Measurements from ENCODE around the gene PTRHD1. TPM values are rescaled to one million over a fixed set of nuclear protein-coding genes. Genes with fewer than 3 reads are reported as not detected.

The PTRHD1 gene
- total RNA-seq, 4 donors from 2014 or later = 10.2 to 35.1 (median 23.3) TPM

DNA sequence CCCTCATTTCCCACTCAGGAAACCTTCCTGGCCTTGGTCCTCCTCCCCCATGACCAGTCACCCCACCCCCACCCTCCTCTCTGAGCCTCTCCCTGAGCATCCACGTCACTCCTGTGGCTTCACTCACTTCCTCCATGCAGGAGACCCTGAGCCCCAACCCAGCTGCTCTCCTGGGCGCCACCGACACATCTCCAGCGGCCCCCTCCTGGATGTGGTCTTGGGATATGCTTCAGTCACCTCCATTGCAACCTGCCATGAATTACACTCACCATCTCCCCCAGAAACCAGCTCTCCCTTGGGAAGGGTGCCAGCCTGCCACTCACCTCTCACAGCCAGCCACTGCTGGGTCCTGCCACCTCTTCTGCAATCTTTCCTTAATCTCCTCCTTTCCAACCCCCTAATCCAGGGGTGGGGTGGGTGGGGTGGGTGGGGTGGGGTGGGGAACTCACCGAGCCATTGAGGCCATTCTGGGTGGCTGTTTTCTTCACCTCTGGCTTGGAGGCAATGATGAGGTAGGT is 44.9 kb upstream of the PTRHD1 start:
- TF ChIP-seq, protein P1, sequence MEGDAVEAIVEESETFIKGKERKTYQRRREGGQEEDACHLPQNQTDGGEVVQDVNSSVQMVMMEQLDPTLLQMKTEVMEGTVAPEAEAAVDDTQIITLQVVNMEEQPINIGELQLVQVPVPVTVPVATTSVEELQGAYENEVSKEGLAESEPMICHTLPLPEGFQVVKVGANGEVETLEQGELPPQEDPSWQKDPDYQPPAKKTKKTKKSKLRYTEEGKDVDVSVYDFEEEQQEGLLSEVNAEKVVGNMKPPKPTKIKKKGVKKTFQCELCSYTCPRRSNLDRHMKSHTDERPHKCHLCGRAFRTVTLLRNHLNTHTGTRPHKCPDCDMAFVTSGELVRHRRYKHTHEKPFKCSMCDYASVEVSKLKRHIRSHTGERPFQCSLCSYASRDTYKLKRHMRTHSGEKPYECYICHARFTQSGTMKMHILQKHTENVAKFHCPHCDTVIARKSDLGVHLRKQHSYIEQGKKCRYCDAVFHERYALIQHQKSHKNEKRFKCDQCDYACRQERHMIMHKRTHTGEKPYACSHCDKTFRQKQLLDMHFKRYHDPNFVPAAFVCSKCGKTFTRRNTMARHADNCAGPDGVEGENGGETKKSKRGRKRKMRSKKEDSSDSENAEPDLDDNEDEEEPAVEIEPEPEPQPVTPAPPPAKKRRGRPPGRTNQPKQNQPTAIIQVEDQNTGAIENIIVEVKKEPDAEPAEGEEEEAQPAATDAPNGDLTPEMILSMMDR (IDR thresholded peaks at IDR 0.05; ENCODE audit: low read depth) = no peak

DNA sequence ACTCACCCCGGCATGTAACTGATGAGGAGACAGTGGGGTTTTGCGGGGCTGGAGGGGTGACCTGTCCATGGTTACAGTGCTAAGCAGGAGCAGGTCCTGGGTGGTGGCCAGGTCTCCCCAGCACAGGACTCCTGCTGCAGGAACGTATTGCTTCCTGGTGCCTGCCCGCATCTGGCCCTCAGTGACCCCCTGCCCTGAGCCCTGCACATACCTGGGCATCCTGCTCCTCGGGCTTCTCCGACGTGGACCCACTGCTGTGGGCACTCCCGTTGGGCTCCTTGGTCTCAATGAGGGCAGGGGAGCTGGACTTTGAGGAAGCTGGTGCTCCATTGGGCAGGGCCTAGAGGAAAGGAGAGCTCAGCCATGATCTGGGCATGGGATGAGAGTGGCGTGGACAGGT is 43.5 kb upstream of the PTRHD1 start:
- TF ChIP-seq, protein P1 (IDR thresholded peaks at IDR 0.05; ENCODE audit: low read depth) = no peak

DNA sequence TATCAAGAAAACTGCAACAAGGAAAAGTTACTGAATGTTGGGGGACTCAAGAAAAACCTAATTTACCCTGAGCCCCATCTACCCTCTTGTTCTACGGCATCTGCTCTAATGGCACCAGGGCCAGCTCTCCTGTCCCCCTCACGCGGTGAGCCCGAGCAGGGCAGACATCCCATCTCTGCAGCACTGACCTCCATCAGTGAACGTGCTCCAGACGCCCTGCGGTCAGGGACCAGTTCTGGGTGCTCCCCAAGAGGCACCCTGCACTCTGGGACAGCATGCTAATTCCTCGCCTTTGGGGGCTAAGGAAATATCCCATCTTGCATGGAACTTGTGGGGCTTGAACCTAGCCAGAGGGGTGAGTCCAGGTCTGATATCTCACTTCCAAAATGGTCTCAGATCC is 43.0 kb upstream of the PTRHD1 start:
- TF ChIP-seq, protein P1 (IDR thresholded peaks at IDR 0.05; ENCODE audit: low read depth) = no peak

DNA sequence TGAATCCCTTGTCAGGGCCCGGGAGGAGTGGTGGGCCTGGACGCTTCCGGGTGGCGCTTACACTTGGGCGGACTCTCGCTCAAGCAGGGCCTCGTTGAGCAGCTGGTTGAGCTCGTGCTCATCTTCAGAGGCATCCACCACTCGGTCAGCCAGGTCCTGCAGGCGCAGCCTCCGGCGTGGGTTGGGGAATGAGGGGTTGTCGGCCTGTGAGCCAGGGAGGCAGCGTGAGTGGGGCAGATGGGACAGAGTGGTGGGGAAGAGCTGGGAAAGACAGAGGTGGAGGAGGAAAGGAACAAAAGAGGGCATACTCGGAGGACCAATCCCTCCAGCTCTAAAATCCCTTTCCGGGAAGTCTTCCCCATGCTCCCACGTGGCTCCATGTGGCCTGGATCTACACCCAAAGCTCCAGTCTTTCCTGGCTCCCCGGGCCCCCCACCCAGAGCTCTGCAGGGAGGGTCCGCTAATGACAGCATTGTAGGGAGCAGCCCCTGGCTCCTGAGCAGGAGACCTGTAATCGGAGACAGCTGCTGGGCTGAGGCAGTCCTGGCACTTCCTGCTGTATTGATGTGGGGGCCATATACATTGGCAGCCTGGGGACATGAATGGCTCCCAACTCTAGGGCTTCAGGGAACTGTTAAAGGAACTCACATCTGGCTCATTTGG is 41.7 kb upstream of the PTRHD1 start:
- TF ChIP-seq, protein P1 (IDR thresholded peaks at IDR 0.05; ENCODE audit: low read depth) = no peak

DNA sequence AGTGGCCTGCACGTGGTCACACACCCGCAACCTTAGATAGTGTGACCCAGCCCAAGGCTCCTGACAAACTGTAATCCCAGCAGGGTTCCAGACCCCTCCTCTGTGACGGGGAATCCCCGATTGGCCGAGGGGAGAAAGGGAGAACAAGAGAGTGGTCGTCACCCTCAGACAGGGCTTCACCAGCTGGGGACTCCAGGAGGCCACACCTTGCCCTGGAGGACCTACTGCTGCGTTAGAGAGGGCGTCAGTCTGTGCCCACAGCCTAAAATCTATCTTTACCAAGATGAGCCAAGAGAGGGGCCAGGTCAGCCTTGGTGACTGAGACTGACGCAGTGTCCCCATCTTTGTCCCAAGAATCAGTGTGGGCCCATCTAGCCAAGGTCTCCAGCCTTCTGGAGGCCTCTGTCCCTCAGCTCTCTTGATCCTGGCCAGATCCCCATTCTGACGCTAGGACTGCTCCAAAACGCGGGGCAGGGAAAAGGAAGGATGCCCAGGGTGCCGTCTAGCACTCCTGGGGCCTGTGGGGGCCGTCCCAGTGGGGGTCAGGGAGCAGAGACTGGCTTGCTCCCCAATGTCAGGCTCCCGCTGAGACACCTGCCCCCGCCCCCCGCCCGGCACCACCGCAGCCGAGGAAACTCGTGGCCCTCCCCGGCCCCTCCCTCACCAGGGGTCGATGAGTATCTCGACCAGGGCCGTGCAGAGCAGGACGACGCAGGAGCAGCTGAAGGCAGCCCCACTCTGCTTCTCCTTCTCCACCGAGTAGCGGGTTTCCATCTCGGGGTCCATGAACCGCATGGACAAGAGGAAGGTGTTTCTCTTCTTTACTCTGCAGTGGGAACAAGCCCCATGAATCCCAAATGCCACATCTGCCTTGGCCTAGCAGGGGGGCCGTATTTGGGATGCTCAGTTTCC is 40.9 kb upstream of the PTRHD1 start:
- TF ChIP-seq, protein P1 (IDR thresholded peaks at IDR 0.05; ENCODE audit: low read depth) = no peak

DNA sequence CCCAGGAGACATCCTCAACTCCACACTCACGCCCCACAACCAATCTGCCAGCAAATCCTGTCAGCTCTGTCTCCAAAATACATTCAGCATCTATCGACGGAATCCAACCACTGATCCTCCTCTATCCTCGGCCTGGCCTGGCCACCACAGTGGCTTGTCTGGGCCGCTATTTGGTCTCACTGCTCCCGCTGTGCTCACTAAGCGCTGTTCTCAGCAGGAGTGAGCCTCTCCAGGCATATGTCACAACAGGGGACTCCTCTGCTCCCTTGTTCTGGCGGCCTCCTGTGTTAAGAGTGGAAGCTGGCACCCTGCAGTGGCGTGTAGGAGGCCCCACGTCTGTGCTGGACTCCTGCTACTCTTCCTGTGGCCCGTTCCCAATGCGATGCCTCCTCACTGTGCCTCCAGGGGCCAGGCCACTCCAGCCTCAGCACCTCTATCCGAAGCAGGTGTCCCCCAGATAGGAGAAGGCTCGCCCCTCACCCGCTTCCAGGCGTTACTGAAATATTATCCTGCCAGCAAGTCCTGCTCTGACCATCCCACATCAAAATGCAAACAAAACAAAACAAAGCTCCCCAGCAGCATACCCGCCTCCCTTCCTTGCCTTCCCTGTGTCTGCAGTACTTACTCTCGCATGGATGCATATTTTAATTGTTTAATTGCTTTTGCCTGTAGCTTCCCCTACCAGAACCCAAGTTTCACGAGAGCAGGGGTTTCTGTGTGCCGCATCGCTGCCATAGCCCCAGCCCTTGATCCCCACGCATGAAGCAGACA is 39.9 kb upstream of the PTRHD1 start:
- TF ChIP-seq, protein P1 (IDR thresholded peaks at IDR 0.05; ENCODE audit: low read depth) = no peak
